IPS DF 19.7 (cell line): ENCODE results near the gene DUSP19.

Experiments
- DNase-seq: peaks from one replicate; pipeline ENCODE4 v3.0.0-alpha.2; 2013; ENCODE audit warnings: low read depth, low spot score

Gene DUSP19

GRCh38 chr2:183068561-183068960, 10.0 kb upstream of the DUSP19 start:
- DNase-seq = no peak

GRCh38 chr2:183069174-183069573, 9.4 kb upstream of the DUSP19 start:
- DNase-seq = no peak

- peak; percentile 64 for DNase-seq
These were observed 7.4 kb upstream of the DUSP19 start for GRCh38 chr2:183070942-183071844.

- no peak for DNase-seq
These were observed 6.4 kb upstream of the DUSP19 start for GRCh38 chr2:183072177-183072576.

- peak; percentile 60 for DNase-seq
These were observed 434 bp upstream of the DUSP19 start for GRCh38 chr2:183078163-183078463.

GRCh38 chr2:183079139-183079775, 710 bp downstream of the DUSP19 start:
- DNase-seq = no peak

GRCh38 chr2:183081911-183082310, 3.4 kb downstream of the DUSP19 start:
- no peak for DNase-seq

- DNase-seq = no peak
These were observed 9.5 kb downstream of the DUSP19 start for GRCh38 chr2:183088061-183088460.

- no peak for DNase-seq
These were observed 10.8 kb downstream of the DUSP19 start for GRCh38 chr2:183089192-183089851.

GRCh38 chr2:183091318-183091953, 12.9 kb downstream of the DUSP19 start:
- DNase-seq = no peak

GRCh38 chr2:183091954-183092345, 13.4 kb downstream of the DUSP19 start:
- DNase-seq = no peak

GRCh38 chr2:183093857-183094657, 15.5 kb downstream of the DUSP19 start:
- DNase-seq = no peak

- DNase-seq = no peak
These were observed 27.0 kb downstream of the DUSP19 start for GRCh38 chr2:183105402-183106134.

GRCh38 chr2:183112577-183112976, 34.0 kb downstream of the DUSP19 start:
- no peak for DNase-seq

GRCh38 chr2:183113630-183114029, 35.1 kb downstream of the DUSP19 start:
- DNase-seq = no peak

GRCh38 chr2:183117226-183117625, 38.7 kb downstream of the DUSP19 start:
- DNase-seq = no peak

GRCh38 chr2:183123117-183123958, 44.8 kb downstream of the DUSP19 start:
- no peak for DNase-seq

GRCh38 chr2:183123959-183124221, 45.3 kb downstream of the DUSP19 start:
- no peak for DNase-seq

- DNase-seq = peak; percentile 75
These were observed 45.8 kb downstream of the DUSP19 start, which contains the start of gene NUP35 for GRCh38 chr2:183124222-183124956. Gene NUP35, plus strand, starts transcription at chr2:183124443. Its CDS starts 15 bp downstream, at chr2:183124458.
